NCI-H526 (cell line): Measurements from ENCODE around the gene FOXL2NB.

Source experiments
- DNase-seq, 2 experiments: peaks; one replicate each; lab custom pipeline; 2025; lab: John Stamatoyannopoulos, UW

Gene FOXL2NB

DNA sequence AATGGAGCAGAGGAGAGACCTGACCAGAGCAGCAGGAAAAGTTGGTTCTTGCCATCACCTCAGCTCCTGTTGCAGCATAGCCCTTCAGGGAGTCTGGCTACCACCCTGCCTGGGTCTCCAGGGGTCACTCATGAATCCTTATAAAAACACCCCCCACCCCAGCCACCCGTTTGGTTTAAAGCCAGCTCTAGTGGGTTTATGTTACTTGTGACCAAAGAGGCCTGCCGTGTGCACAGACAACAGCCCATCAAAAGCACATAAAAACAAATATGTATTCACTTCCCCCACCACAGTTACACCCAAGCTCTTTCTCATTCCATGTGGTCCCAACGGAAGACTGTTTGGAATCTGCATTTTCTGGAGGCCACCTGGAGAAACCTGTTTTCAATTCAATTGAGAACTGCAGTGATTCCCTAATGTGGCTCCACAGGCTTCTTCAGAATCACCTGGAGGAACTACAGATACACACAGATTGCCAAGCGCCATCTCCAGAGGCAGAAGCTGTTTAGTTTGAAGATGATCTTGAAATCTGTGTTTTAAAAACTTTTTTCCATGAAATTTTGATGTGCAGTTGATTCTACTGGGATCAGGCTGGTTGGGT lies 13.8 kb upstream of the FOXL2NB start:
- no peak for DNase-seq

DNA sequence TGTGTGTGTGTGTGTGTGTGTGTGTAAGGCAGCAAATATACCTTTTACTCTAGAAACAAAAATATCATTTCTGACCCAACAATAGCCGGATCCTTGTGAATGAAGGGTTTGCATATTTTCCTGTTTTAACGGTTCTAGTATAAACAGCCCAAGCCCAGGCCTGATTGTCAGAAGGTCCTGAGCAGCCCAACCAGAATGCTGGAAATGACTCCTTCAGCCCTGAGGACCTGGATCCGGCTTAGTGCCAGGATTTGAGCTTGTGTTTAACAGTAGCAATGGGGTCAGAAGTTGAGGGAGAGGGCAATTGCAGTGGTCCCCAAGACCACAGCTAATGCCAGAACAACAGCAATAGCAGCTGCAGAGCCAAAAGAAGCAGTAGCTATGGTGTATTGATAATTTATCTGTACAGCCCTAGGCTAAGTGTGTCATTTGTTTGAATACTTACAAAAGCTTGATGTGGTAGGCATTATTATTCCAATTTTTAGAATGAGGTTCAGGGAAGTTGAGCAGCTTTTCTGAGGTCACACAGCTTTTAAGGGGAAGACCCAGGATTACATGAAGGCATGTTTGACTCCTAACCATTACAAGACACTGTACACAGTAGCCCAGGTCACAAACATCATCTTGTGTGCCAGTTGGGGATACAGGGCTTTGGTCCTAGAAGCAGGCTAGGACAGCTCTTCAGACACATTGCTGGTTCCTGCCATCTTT lies 12.9 kb upstream of the FOXL2NB start:
- DNase-seq: peak in 1 of 2 experiments; percentile 14

DNA sequence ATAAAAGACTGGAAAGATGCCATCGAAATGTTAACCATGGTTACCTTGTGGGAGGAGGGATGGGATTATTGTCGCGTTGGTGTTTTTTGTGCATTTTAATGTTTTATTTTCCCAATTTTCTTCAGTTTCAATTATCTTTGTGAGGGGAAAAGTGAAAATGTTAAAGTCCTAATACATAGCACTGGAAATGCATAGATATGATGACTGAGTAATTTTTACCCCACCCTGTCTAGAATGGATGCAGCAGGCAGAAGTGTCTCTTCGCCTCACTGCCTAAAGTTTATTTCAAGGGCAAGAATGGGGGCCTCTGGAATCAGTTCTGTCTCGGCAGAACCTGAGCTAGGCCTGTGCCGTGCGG lies 11.5 kb upstream of the FOXL2NB start:
- DNase-seq: no peak

DNA sequence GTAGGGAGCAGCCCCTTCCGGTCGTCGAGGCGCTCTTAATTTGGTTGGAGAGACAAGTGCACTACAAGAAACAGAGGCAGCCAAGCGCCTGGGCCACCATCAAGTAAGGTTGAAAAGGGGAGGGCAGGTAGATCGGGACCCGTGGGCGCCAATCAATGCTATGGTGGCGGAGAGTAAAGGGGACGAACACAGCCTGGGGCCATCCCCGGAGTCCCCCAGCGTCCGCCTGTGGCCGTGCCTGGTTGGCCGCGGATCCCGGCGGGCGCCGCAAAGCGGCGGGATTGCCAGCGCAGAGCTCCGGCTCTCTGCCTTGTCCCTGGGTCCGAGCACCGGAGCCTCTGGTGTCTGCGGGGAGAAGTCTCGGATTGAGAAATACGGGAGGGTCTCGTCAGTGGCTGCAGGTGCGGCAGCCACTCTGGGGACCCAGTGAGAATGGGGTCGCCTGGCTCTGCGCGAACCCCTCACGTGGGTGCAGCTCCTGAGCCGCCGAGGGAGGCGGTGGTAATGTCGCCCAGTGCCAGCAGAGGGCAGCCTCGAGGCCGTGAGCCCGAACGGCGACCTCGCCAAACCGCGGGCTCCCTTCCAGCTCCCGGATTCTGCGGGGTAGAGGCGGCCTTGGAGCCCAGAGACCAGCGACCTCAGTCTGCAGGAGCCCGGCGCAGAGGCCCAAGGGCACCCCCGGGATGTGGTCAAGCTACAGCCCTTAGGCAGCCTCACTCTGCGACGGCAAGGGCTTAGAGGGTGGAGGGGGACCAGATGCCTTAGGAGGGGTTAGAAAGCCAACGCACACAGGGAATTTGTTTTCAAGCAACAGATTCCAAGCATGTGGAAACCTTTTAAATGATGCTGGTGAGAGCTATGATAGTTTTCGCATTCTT lies 10.9 kb upstream of the FOXL2NB start:
- peak; percentile 21 to 86 for DNase-seq

DNA sequence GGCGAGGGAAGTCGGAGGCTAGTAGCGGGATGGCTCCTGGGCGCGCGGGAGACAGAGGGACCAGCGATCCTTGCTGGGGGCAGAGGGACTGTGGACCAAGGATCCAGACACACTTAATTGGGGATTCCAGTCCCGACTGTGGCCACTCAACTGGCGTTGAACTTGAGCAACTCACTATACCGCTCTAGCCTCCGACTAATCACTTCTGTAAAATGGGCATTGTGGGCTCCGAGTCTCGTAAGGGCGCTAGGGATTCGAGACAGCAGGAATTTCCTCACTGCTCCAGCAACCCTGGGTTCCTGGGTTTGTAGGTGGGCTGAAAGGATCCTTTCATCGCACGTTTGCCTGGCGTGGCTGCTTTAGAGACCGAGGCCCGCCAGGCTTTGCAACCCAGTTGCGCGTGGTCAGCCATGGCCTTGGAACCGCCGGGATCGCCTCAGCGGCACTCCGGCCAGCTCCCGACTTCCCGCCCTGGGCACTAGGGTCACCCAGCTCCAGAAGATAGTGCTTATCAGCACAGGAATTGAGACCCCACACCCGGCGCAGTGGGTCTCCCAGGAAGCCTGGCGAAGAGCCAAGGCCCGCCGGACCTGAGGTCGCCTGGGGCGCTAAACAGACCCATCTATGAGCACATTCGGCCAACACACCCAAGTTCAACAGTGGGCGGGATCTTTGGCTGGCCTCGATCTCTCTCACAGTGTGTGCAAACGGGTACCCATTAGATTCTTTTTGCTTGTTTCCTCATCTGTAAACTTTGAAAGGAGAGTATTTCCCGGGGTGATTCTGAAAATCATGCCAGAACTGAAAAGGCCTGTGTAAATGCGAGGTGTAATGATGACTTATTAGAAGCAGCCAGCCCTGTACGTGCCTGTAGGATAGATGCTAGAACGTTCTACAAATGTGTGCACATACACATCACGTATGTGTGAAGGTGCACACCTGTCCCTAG lies 10.0 kb upstream of the FOXL2NB start:
- no peak for DNase-seq

DNA sequence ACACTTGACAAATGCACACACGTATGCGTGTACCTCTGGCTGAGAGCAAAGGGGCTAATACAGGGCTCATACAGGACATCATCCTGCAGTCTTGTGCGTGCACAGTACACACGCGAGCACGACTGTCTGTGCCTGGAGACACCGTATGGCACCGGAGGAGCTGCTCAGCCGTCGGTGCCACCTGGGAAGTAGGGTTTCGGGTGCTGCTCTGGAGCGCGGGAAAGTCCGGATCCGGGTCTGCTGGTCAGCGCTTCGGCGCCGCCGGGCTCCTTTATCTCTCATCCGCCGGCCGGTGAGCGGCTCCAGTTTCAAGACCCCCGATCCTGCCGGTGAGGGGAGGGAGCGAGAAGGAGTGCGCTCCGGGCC lies 9.3 kb upstream of the FOXL2NB start:
- no peak for DNase-seq

DNA sequence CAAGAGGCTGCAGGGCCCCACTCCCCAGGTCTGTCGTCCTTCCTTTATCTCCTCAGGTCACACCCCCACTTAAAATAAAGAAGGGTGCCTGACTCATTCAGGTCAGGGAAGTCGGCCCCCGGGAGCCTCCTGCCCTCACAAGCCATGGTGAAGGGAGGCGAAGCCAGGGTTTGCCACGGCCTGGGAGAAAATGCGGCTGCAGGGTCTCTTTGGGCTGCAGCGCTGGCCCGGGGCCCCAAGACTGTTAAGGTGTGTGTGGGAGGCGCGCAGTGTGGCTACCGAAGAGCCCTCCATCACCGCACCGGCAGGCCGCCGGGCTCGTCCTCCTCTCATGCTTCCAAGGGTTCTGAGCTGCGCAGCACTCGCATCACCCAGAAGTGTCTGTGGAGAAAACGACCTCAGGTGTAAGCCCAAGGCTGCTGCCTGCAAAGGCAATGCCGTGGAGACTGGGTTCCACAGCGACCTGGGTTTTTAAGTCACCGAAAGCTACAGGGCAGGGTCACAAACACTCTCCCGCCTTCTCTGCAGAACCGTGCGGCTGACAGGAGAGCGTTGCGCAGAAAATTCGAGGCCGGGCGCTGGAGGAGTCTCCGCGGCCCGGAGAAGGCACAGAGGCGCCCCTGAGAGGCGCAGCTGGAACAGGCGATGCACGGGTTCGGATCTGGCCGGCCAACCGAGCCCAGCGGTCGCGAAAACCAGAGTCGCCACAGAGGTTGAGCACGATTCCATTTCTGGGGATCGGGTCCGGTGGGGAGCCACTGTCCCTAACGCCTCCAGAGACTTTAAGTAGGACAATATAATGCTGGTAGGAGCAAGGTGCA lies 8.8 kb upstream of the FOXL2NB start:
- DNase-seq: no peak

DNA sequence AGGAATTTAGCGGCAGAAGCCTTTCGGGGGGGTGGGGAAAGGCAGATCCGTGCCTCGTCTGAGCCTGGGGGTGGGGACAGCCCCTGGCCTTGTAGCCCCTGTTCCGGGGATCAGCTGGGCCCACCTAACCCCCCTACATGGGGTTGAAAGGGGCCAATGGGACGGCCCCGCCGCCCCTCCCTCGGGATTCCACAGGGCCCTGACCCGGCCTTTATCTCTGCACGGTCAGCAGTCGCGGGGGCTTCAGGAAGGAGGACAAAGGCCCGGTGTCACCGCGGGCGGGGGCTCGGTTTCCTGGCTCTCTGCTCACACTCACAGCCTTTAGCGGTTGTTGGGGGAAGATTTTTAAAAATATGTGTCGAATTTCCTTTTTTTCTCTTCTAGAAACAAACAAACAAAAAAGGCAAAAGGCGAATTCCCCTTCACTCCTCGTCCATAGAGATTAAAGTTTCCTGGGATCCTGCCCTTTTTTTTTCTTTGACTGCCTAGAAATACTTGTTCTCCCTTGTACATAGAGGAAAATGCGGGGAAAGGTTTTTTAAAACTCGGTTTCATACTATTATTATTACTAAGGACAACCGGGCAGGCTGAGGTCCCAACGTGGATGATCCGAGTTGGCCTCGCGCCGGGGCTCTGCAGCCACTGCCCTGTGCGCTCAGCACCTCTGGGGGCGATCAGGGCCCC lies 8.0 kb upstream of the FOXL2NB start:
- DNase-seq: no peak

DNA sequence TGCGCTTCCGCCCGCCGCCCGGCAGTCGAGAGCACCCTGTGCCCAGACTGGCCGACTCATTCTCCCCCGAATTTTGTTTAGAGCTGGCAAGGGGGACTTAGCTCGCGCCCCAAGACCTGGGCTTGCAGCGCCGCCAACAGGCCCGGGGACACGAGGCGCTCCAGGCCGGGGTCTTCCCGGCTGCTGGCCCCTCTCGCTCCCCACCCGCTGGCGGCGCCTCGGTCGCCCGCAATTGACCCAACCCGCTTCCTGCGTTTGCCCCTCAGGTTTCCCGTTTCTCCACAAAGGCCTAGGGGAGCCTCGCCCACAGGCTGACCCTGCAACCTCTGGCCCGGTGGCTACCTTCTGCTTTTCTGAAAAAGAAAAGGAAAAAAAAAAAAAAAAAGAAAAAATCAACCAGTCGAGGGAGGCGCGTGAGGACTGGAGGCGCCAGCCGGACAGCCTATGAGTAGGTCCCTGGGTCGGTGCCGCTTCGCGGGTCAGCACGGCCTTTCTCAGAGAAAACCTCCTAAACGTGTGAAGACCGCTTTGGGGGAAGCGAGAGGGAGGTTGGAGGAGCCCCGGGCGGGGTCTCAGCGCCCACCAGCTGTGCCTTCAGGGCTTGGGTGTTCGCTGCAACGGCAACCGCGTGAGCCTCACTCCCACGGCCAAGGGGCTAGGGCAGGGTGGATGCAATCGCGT lies 7.3 kb upstream of the FOXL2NB start:
- DNase-seq: no peak

DNA sequence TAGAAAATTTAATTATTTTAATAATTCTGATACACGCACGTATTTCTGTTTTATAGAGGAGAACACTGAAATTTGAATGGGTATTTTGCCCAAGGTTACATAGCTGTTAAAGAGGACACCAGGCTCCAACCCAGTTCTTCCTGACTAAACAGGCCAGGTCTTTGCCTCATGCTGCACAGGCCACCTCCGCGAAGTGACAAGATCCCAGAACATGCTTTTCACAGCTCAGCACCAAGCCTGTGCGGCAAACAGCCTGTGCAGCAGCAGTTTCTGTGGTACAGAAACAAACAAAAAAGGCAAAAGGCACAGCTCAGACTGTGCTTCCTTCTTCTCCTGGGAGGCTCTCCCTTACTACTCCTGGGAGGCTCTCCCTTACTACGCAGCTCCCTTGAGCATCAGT lies 6.6 kb upstream of the FOXL2NB start:
- DNase-seq: no peak

DNA sequence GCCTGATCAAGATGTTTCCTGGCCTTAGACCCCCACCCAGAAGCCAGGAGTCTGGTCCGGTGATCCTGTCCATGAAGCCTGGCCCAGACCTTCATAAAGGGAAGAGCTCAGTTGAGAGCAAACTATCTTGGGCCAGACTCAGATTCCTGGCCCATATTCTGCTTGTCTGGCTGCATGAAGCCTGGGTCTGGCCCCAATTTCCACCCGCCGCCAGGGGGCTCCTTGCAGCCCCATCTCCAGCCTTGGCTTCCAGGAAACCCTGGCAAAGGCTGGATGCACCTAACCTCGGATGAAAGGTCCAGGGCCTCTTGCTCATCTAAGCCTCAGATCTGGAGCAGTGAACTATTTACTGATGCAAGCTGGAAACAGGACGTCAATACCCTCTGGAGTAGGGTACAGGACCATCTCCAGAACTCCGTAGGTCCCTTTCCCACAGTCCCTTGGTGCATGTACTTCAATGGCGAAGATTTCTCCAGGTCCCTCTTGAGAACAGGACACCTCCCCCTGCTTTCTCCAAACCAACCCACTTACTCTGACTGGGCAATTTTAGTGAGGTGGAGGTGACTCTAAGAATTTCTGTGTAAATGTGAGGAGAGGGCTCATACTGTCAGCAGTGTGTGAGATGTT lies 5.6 kb upstream of the FOXL2NB start:
- peak; percentile 26 to 77 for DNase-seq

DNA sequence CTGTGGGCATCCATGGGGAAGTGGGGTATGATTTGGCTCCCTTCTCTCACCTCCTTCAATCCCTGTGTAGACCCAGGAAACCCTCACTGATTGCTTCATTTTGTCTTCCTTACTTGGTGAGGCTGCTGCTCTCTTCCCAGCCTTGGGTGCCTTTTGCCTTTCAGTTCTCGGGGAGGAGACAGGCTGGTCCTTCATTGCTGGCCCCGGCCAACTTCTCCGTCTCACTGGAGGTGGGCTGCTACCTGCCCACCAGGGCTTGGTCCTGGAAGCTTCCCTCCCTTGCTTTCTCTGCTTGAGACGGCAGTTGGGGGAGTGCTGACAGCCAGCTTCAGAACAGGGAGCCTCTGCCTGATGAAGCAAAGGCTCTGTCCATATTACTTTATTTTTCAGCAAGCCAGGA lies 4.7 kb upstream of the FOXL2NB start:
- DNase-seq: no peak

DNA sequence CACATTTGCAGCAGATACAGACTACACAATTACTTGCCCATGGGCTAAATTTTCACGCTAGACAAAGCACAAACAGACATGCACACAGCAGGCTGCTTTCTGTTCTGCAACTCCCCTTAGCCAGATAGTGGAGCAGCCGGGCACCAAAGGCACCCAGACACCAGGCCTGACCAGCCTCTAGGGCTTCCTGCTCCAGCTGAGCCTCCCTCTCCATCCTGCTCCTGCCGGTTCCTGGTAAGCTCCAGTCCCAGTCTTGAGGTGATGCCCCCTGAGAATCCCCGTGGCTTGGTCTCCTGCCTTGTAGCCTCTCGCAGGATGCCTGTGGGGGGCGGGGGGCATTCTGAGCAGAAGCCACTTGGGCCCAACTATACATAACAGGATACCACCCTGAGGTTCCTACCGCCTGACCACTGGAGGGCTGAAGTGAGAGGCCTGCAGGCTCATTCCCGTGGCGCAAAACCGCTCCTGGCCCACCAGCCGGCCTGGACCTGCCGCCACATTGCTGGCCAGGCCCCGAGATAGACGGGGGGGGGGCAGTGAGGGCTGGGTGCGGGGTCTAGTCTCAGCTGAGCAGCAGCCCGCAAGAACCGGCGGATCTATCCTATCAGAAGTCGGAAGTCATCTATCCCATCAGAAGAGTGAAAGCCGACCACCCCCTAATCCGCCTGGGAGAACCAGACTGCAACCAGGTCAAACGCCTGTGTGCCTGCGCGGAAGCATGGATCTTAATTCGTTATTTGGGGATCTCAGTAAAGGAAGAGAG lies 4.0 kb upstream of the FOXL2NB start:
- no peak for DNase-seq

DNA sequence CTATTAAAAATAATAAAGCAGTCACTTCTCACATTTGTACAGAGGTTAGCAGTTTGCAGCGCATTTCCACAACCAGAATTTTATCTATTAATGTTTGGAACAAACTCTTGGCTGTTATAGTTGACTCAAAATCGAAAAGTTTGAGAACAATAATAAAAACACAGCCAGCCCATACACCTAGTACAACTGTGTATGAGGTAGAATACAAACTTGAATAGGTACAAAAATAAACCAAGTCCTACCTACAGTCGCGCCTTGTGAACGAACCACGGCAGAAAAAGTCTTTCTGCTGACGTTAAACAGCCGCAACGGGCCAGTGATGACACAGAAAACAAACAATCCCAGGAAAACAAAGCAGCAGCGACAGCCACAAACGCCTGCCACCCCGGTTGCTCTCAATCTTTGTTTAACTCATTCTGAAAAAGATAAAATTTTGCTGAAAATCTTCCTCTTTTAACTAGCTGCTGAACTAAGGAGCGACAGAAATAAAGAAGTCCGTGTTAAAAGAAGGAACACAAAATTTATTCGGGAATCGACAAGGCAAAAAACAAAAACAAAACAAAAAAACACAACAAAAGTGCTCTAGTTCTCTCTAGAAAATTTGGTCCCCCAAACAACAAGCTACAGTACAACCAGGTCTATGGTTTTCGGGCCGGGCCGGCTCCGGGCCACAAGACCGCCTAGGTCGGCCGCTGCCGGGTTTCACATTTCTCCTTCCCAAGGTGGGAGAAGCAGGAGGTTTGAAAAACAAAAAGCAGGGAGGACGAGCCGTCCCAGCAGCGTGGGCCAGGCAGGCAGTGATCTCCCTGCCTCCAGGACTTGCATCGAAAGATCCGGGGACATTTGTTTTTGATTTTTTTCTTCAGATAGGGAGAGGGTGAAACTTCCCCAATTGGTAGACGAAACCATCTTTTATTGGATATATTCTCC lies 3.0 kb upstream of the FOXL2NB start:
- no peak for DNase-seq

DNA sequence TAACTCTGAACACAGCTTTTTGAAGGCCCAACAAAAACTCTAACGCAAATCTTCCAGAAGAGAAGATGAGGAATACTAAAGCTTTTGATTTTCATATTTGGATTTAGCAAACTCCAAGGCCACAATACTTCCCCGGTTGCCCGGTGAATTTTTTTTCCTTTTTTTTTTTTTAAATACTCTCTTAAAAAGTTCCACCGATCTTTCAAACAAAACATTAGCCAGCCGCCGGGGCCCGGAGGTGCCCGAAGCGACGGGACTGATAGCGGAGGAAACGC lies 2.4 kb upstream of the FOXL2NB start:
- DNase-seq: no peak

DNA sequence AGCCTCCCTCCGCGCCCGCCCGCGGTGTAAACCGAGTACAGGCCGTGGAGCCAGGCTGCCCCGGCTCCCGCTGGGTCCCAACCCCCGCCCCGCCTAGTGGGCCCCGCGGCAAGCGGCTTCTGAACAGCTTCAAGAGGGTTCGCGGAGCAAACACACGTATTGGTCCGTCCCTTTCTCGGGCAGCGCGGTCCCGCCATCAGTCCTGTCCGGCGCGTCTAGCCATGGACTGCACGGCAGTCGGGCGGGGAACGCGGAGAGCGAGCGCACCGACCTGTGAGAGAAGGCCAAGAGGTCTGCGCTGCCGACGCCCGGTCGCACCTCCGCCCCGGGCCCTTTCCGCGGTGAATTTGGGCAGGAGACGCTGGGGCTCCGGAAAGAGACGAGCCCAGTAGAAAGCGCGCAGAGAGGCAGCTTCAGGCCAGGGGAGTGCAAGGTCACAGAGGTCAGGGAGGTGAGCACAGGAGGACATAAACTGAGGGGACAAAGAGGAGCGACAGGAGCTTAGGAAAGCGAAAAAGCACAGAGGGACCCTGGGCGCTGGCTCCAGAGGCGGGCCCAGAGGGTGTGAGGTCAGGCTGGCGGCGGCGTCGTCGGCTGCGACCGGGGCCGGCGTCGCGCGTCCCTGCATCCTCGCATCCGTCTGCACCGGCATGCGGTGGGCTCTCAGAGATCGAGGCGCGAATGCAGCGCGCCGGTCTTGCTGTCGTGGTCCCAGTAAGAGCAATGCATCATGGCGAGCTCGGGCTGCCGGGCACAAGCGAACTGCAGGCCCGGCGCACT lies 1.9 kb upstream of the FOXL2NB start:
- peak; percentile 16 to 54 for DNase-seq
